T47D (cell line): Measurements from ENCODE around the gene ATP9A.
"Not testable (repeated sequence)": the region's sequence is repeated elsewhere in the genome, so short reads cannot be mapped to it uniquely, and the experiment has no call there.

Experiments
- DNase-seq, 2 experiments: peaks; one replicate each; pipeline versions ENCODE4 v3.0.0 to v3.0.0-alpha.2; 2011 to 2012; ENCODE audit warnings: low read depth in 1 of 2, low spot score in 1 of 2
- JUND ChIP-seq: IDR thresholded peaks from 2 replicates; pipeline ENCODE4 v1.6.1; 2012; ENCODE audit warnings: low read depth
- in situ Hi-C: cut with HindIII; loops from 2 replicates; pipeline ENCODE4 v1.10.0; 2016; ENCODE audit warnings: low sequenced_read_pairs, low pct_unique_long_range_greater_than_20kb

The ATP9A gene

DNA sequence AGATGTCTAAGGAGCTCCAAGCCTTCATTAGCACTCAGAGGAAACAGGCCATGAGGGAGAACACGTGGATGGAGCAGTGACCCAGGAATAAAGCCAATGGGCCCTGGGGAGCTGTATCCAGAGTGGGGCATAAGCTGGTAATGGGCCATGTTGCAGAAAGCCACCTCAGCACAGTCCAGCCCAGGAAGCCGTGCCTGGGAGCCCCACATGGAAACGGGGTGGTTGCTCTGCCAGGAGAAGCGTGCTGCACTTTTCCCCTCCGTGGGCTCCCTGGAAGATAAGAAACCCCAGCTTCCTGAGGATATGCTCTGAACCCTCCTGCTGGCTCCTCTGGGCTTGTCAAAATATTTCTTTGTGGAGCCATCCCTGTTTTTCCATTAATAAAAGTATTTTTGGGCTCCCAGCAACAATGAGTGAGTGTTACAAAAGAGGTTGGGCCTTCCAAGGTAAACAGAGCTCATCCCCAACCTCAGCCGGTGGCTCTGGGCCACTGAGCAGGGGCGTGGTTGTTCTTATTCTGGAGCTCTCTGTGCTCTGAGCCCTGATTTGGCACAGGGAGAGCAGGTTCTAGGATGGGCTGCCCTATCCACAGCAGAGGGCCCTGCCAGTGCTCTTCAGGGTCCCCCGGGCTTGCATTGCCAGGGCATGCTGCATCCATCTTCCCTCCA, 194.5 kb downstream of the ATP9A start:
- in situ Hi-C loops = no loop called here
- no peak for DNase-seq
- no peak for TF ChIP-seq JUND

DNA sequence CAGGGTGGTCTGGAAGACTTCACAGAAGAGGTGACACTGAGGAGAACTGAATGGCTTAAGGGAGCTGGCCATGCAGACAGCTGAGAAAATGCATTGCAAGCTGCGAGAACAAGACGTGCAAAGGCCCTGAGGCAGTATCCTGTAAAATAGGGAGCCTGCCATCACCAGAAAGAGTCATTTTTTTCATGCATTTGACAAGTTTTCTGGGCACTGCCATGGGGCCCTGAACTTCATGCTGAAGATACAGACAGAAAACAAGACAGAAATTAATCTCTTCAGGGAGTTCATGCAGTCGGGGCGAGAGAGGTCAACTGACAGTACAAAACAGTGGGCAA, 196.8 kb downstream of the ATP9A start:
- in situ Hi-C loops = no loop called here
- TF ChIP-seq JUND = no peak
- no peak for DNase-seq

DNA sequence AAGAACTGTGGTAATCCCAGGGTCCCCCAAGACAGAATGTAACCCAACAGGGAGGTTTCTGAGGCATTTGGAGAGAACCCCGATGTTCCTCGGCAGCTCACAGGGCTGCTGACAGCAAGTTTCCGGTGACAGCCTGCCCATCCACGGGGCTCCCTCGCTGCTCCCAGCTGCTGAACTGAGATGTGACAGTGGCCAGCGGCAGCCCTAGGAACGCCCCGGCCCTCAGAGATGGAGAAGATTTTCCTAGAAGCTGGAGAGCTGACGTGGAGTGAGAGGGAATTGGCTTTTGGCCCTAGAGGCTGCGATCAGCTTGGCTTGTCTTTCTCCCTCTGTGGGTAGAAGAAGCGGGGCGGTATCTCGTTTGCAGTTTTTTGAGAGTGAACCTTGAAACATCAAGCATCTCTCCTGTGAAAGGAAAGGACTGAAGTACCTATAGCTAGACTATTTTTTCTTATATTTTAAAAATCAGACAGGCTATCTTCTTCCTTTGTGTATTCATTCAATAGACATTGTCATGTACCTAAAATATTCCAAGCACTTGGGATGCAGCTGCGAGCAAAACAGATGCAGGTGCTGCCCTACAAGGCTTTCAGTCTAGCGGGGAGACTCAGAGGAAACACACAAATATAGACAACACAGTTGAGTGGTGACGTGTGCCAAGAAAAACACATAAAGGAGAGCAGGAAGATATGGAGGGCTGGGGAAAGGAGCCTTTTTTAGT, 197.3 kb downstream of the ATP9A start:
- DNase-seq = no peak
- in situ Hi-C loops = no loop called here
- no peak for TF ChIP-seq JUND

DNA sequence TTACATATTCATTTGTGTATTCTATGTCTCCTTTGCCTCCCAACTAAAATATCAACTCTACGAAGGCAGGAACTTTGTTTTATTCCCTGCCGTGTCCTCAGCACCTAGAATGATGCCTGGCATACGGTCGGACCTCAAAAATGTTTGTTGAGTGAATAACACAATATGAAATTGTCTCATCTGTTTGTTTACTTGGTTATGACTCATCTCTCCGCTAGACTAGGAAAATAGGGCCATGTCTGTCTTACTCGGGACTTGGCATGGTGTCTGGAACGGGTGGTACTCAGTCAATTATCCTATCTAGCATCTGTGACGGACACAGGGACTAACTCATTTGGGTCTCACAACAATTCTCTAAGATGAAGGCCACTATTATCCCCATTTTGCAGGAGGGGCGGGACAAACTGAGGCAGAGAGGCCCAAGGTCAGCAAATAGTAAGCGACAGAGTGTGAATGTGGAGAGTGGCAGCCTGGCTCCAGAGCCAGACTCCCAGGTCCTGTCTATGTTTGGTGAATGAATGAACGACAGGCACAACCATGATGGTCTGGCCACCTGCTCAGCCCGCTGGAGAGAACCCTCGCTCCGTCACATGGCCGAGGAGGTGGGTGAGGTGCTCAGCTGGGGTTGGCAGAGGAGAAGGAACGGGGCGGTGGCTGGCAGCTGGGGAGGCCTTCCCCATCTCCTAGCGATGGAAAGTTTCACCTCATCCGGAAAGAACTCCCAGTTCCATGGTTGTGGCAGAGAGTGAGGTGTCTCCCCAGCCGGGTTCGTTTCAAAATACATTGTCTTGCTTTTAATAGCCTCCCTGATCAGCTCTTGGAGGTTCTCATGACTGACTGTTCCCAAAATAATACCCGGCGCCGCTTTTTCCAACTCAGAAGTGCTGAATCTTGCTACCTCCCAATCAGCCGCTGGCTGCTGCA, 198.1 kb downstream of the ATP9A start:
- in situ Hi-C loops = no loop called here
- peak in 1 of 2 experiments; percentile 42 for DNase-seq
- no peak for TF ChIP-seq JUND

DNA sequence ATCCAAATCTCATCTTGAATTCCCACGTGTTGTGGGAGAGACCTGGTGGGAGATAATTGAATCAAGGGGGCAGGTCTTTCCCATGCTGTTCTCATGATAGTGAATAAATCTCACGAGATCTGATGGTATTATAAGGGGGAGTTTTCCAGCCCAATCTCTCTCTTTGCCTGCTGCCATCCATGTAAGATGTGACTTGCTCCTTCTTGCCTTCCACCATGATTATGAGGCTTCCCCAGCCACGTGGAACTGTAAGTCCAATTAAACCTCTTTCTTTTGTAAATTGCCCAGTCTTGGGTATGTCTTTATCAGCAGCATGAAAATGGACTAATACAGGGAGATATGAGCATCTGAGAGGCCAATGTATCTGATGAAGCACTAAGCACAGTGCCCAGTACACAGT, 199.7 kb downstream of the ATP9A start:
- DNase-seq, in situ Hi-C loops: not testable (repeated sequence)

DNA sequence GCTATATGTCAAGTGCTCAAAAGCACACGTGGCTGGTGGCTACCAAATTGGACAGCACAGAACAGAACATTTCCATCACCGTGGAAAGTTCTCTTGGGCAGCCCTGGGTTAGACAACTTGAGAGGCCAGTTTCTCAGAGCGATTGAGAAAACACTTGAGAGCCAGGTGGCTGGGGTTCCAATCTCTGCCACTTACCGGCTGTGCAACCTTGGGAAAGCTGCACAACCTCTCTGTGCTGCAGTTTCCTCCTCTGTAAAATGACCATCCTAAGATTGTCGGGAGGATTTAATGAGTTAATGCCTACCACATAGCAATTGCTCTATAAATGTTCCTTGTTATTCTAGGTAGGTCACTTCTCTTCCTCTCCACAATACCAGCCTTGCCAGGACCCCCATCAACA, 200.6 kb downstream of the ATP9A start:
- in situ Hi-C loops = no loop called here
- TF ChIP-seq JUND = no peak
- DNase-seq = no peak

DNA sequence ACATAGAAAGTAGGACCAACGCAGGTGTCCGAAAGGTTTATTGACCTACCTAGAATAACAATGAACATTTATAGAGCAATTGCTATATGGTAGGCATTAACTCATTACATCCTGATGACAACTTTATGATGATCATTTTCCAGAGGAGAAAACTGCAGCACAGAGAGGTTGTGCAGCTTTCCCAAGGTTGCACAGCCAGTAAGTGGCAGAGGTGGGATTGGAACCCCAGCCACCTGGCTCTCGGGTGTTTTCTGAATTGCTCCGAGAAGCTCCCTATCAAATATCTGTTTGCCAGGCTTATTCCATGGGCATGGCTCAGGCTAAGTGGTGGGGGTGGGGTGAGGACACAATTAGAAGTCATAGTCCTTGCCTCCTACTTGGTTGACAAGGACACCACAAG, 201.6 kb downstream of the ATP9A start:
- in situ Hi-C loops = no loop called here
- TF ChIP-seq JUND = no peak

GRCh38 chr20:51565298-51566144, 202.7 kb downstream of the ATP9A start:
- in situ Hi-C loops = no loop called here
- TF ChIP-seq JUND = no peak
- DNase-seq = no peak

More for the DNA sequence above, 201.6 kb downstream of the ATP9A start:
- no peak for DNase-seq

GRCh38 chr20:51563486-51564332, 204.5 kb downstream of the ATP9A start:
- in situ Hi-C loops = no loop called here
- DNase-seq = peak in 1 of 2 experiments; percentile 26
- TF ChIP-seq JUND = no peak

DNA sequence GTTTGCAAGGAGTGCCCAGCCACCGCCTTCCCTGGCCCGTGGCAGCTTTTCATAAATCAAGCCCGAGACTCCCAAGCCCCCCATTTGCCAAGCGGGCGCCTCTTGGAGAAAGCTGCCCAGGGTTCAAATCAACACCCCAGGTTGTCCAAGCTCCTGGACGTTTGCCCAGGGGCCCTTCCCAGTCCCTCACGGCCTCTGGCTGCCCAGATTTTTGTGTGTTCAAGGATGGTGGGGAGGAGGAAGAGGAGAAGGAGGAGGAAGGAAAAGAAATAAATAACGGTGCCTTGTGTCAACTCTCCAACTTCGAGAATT, 205.1 kb downstream of the ATP9A start:
- no peak for TF ChIP-seq JUND
- in situ Hi-C loops = no loop called here
- DNase-seq = no peak

DNA sequence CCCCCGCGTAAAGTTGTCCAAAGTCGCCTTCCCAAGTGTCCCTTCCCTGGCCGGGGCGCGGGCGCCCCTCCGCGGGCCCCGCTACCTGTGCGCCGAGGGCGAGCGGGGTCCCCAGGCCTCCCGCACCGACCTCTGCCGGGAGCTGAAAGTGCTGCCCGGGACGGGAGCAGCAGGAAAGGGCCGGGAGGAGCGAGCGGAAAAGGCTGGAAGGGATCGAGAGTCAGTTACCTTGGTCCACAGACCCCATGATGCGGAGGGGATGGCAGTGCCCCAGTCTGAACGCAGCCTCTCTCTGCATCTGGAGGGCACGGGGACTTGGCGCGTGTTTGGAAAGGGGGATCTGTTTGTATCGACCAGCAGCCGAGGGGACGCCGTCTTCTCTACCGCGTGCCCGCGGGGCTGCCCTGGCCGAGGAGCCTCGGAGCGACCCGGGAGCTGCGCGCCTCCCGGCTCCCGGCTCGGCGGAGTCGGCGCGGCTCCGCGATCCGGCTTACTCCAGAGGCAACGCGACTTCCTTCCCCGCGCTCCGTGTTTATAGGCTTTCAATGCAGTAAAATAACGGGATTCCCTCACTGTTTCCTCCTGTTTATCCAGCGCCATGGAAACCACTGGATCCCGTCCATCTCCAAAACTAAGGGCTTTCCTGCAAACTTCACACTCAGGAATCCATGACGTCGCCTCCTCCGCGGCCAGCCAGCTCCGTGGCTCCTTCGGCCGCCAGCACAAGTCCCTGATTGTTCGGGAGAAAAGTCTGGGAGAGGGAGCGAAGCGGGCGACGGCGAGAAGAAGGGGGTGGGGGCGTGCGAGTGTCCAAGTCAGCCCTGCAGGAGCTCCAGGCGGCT, 205.6 kb downstream of the ATP9A start:
- in situ Hi-C loops = no loop called here
- no peak for TF ChIP-seq JUND
- peak; percentile 55 to 64 for DNase-seq
